HG02870 (cell line): ENCODE results near the gene C2CD5.
A peak's percentile ranks its signal among the peaks of the same experiment; 100 is the strongest.
"Not testable (repeated sequence)": the region's sequence is repeated elsewhere in the genome, so short reads cannot be mapped to it uniquely, and the experiment has no call there.

Source experiments
- ATAC-seq: cut with Tn5 transposase; IDR thresholded peaks from one replicate; pipeline ENCODE4 v1.9.1; 2021; ENCODE audit warnings: mild to moderate bottlenecking, moderate library complexity; ENCODE audit not compliant: unreplicated experiment

C2CD5 gene, protein sequence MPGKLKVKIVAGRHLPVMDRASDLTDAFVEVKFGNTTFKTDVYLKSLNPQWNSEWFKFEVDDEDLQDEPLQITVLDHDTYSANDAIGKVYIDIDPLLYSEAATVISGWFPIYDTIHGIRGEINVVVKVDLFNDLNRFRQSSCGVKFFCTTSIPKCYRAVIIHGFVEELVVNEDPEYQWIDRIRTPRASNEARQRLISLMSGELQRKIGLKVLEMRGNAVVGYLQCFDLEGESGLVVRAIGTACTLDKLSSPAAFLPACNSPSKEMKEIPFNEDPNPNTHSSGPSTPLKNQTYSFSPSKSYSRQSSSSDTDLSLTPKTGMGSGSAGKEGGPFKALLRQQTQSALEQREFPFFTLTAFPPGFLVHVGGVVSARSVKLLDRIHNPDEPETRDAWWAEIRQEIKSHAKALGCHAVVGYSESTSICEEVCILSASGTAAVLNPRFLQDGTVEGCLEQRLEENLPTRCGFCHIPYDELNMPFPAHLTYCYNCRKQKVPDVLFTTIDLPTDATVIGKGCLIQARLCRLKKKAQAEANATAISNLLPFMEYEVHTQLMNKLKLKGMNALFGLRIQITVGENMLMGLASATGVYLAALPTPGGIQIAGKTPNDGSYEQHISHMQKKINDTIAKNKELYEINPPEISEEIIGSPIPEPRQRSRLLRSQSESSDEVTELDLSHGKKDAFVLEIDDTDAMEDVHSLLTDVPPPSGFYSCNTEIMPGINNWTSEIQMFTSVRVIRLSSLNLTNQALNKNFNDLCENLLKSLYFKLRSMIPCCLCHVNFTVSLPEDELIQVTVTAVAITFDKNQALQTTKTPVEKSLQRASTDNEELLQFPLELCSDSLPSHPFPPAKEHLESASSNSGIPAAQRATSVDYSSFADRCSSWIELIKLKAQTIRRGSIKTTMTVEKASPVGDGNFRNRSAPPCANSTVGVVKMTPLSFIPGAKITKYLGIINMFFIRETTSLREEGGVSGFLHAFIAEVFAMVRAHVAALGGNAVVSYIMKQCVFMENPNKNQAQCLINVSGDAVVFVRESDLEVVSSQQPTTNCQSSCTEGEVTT

DNA sequence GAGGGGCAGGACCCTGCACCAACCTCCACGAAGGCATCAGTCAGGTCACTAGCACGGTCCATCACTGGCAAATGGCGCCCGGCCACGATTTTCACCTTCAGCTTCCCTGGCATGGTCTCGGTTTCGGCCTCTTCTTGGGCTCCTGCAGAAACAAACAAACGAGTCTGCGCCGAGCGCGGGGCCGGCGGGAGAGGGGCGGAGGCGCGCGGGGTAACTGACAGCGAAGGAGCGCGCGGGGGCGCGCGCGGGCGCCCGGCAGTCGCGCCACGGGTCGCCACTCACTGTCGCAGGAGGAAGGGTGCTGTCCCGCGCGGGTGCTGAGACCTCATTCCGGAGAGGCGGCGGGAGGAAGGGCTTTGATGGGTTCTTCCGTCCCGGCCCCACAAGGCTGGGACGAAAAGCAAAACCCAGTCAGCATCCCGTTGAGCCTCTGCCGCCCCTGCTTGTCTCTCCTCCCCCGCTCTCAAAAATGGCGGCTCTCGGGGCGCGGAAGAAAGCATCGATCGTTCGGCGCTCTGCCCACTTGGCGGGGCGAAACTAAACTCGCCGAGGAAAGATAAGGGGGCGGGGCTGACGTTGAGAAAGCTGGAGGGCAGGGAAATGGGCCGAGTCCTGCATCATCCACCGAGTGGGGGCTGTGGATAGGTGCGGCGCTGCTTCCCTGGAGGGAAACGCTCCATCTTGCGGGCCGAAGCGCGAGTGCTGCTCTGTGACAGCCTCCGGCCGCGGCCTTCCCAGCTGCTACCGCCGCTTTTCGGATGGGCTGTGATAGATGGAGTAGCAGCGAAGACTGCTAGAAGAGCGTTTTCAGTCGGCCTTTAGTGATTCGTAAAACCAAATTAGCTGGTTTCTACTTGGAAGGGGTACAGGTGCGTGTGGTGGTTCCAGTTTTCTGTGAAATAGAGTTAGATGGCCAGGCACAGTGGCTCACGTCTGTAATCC lies at the start of gene C2CD5:
TSS of gene C2CD5 (minus strand) at position 505 of the 942 bp plus-strand sequence. CDS start at position 113, 392 bp downstream.
- peak; percentile 85 for ATAC-seq

DNA sequence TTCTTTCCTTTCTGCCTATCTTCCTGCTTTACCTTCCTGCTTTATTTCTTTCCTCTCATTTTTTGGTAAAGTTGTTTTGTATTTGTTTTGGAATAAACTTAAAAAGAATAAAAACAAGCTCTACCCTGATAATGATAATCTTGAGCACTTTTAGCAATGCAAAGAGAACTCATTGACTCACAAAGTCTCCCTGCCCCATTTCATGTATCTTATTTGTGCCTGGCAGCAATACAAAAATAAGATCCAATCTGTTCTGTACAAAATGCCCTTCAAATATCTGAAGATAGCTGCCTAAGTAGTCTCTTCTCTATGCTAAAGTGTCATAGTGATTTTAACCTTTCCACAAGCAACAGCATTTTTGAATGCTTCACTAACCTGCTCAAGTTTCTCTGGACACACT lies 49.5 kb upstream of the C2CD5 start:
- no peak for ATAC-seq

DNA sequence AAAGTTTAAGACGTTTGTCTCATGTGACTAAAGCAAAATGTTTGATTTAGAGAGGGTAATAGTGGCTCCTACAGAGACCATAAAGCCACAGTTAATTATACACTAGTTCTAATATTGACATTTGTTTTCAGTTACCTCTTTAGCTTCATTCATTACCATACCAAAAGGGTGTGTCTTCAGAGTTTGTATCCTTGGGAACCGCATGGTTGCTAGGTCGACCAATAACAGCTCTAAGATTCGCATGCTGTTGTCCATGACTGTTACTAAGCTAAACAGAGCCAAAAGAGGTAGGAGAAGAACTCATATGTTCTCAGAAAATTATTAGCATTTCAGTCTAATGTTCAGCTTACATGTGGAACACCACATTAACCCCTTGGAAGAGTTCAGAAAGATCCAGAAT lies 44.5 kb upstream of the C2CD5 start:
- ATAC-seq, result no peak

DNA sequence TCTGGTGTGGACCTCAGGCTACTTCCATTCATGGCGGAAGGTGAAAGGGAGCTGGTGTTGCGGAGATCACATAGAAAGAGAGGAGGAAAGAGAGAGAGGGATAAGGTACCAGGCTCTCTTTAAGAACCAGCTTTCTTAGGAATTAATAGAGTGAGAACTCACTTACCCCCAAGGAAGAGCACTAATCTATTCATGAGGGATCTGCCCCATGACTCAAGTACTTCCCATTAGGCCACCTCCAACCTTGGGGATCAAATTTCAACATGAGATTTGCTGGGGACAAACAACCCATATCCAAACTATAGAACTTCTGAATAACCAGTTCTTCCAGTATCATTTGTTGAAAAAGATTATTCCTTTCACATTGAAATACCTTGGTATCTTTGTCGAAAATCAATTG lies 34.0 kb upstream of the C2CD5 start:
- no peak for ATAC-seq

DNA sequence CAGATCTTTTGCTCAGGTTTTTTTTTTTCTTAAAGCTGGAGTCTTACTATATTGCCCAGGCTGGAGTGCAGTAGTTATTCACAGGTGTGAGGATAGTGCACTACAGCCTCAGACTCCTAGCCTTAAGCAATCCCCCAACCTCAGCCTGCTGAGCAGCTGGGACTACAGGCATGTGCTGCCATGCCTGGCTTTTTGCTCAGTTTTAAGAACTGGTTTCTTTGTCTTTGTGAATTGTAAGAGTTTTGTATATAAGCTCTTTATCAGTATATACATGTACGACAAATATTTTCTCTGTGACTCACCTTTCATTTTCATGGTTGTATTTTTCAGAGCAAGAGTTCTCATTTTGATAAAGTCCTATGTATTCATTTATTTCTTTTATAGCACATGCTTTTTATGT lies 33.3 kb upstream of the C2CD5 start:
- ATAC-seq, result no peak

DNA sequence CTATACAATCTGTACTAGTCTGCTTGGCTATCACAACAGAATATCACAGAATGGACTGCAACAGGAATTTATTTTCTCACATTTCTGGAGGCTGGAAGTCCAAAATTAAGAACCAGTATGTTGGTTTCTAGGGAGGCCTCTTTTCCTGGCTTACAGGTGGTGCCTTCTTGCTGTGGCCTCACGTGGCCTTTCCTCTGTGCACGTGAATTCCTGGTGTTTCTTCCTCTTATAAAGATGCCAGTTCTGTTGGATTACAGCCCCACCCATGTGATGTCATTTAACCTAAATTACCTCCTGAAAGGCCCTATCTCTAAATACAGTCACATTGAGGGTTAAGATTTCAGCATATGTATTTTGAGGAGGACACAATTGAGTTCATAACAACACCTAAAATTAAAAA lies 32.1 kb upstream of the C2CD5 start:
- no peak for ATAC-seq

DNA sequence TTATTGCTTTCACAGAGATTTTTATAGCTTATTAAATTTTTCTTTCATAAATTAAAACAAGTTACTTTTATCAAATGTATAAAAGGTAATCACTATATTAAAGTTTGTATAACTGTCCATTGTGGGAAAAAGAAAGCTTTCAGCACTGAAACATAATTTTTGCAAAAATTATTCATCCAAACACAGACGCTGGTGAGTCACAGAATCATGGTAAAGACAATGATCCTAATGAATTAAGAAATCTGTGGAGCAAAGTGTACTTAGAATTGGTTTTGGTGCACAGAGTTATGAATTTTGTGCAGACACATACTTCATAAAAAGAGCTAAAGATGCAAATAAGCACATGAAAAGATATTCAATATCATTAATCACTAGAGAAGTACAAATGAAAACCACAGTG lies 31.7 kb upstream of the C2CD5 start:
- ATAC-seq, result no peak

DNA sequence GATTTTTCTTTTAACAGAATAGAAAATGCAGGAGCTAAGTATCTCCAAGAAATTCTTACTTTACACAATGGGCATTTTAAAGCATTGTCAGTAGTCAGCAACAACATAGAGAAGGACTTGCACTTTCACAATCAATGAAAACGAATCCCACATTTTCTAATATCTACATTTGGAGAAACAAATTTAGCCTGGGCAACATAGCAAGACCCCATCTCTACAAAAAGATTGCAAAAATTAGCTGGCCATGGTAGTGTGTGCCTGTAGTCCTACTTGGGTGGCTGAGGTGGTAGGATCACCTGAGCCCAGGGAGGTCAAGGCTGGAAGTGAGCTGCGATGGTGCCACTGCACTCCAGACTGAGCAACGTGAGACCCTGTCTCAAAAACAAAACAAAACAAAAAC lies 30.6 kb upstream of the C2CD5 start:
- no peak for ATAC-seq

DNA sequence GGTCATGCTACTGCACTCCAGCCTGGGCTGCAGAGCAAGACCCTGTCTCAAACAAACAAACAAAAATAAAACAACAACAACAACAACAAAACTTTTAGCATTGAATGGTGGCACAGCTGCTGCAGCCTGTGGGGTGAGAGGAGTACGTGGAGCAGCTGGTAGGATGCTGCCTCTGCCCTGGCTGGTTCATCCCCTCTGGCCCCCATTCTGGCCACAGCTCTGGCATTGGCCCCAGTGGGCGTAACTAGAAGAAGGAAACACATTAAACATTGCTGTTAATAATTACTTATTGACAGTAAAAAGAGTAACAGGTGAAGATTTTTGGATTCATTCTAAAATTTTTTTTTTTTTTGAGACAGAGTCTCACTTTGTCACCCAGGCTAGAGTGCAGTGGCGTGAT lies 28.8 kb upstream of the C2CD5 start:
- ATAC-seq, result no peak

DNA sequence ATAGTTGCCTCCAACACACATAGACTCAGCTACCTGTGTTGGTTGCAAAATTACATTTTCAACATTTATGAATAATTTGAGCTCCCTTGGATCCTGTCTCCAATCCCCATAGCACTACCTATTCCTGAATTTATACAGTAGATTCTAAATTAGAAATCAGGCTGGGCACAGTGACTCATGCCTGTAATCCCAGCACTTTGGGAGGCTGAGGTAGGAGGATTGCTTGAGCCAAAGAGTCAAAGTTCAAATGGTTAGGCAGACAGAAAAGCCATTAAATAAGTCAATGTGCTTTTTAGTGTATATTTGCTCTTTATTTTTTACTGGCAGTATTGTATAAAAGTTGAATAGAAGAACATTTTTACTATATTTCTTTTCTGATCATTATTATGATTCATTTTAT lies 24.9 kb upstream of the C2CD5 start:
- ATAC-seq, result no peak

DNA sequence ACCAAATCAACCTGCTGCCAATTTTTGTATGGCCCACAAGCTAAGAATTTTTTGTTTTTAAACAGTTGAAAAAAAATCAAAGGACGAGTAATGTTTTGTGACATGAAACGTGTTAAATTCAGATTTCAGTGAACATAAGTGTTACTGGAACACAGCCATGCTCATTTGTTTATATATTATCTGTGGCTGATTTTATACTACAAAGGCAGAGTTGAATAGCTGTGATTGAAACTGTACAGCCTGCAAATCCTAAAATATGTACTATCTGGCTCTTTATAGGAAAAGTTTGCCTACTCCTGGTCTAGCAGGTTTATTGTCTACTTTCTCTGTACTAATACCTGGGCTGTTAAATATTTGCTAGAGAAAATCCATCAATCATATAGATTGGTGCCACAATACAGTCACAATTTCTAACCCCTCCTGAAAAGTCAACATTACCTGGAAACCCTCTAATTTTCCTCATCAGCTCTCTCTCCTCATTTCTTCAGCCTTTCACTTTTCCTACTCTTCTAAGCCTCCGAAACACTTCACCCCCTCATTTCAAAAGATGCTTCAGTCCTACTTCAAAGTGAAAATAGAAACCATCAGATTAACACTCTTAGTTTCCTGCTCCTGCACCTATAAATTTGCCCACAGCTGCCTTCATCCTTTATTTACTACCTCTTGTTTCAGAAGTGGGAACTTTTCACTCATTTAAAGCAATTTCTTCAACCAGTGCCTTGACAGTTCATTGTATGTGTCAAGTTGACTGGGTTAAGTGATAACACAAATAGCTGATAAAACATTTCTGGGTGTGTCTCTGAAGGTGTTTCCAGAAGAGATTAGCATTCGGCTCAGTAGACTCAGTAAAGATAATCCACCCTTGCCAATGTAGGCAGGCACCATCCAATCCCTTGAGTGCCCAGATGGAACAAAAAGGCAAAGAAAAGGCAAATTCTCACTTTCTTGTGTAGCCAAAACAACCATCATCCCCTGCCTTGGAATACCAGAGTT lies 18.0 kb upstream of the C2CD5 start:
- no peak for ATAC-seq

DNA sequence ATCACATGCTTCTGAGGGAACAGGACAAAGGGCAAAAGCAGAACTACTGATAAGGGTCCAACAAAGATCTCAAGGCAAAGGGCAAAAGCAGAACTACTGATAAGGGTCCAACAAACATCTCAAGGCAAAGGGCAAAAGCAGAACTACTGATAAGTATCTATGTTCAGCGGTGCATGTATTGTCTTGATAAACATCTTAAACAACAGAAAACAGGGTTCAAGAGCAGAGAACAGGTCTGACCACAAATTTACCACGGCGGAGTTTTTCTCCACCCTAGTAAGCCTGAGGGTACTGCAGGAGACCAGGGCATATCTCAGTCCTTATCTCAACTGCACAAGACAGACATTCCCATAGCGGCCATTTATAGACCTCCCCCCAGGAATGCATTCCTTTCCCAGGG lies 10.4 kb upstream of the C2CD5 start:
- not testable (repeated sequence) for ATAC-seq

DNA sequence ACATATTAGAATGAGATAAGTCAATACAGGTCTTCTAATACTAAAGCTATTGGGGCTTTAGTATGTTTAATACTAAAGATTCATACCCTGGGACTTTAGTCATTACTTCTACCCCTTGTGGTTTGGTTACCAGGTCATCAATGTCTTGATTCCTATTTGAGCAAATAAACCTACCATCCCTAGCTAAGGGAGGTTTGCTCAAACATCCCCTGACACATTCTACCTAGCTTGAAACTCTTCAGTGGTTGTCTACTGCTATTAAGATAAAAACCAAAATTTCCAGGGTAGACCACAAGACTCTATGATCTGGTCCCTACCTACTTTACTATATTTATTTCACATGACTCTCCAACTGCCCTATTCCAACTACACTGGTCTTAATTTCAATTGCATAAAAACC lies 7.3 kb upstream of the C2CD5 start:
- peak; percentile 50 for ATAC-seq

DNA sequence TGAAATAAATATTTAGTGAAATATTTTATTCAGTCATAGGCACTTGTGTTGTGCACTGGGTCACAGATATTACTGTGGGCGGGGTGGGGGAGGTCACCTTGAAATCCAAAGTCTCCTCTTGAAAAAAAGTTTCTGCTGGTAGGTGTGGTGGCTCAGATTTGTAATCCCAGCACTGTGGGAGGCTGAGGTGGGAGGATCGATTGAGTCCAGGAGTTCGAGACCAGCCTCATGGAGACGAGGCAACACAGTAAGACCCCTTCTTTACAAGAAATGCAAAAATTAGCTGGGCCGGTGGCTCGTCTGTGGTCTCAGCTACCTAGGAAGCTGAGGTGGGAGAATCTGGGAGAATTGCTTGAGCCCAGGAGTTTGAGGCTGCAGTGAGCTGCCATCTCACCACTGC lies 913 bp upstream of the C2CD5 start:
- ATAC-seq, result no peak

DNA sequence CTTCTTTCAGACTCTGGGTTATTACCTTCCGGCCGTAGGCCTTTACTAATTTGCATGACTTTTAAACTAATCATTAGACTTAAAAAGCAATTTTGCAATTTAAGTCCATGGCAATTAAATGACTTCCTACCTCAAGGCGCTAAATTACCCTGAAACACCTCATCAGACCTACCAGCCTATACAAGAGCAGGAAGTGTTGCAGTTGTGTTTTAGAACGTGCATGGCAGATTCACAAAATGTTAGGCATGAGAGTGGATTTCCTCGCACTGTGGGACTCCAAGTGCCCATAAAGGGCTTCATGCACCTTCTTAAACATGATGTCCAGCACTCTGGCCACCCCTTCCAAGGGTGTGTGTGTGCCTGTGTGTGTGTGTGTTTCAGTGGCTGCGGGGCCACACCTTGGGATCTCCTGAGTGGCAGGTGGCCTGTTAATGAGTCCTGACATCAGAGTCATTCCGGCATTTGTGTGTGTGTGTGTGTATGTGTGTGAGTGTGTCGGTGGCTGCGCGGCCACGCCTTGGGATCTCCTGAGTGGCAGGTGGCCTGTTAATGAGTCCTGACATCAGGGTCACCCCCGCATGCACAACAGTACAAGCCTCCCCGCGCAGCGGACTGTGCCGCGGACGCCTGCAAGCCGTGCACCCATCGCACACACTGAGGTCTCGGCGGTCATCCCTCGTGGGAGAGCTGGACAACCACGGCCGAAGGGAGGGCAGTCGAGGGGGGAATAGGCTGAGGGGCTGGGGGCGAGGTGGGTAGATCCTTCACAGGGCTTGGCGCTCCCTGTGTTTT lies 900 bp downstream of the C2CD5 start:
- peak; percentile 32 for ATAC-seq

DNA sequence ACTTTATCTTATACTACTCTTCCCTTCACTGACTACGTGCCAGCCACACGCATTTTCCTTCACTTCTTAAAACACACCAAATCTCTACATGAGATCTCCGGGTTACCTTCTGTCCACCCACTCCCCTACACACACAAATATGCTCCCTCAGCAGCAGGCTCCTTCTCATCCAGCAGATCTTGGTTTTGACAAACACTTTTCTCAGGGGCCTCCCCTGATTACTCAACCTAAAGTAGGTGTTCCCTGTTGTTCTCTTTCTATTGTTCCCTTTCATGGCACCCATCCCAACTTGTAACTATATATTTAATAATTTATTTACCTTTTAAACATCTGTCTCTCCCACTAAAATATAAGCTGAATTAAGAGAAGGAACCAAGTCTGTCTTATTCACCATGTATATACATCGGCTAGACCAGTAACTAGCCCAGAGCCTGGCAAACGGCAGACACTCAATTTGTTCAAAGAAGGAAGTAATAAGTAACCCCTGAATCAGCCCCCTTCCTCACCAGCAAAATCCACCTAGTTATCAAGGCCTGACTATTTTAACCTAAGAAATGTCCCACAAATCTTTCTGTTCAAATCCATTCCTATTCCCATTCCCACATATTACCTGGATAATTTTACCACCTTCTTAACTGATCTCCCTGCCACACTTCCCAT lies 2.7 kb downstream of the C2CD5 start:
- no peak for ATAC-seq

DNA sequence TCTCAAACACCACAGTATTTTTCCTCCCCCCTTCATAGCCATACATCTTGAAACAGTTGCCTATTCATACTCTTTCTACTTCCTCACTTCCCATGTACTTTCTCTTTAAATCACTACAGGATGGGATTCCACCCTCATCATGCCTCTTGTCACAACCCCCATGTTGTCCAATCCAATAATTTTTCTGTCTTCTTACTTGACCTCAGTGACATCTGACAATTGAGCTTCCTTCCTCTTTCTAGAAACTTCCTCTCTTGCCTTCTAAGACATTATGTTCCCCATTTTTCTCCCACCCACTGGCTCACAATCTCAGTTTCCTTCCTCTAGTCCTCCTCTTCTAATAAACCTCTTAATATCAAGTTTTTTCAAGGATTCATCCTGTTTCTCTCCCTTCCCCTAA lies 5.3 kb downstream of the C2CD5 start:
- no peak for ATAC-seq

DNA sequence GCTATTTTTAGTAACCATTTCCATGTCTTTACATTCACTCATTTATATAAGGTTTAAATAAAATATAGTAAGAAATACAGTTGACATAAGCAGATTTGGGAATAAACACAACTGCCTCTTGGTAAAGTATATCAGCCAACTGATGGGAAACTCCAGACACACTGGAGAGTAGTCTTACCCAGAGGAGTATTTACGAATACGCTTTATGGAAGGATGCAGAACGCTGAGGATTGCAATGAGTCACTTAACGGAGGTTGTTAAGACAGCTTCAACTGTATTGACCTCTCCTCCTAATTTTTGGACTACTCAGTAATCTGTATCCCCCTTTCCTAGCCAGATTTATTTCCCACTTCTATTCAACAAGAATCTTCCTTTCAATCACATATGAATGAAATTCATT lies 6.0 kb downstream of the C2CD5 start:
- ATAC-seq, result no peak
